GM15510 (cell line): ENCODE measurements around the gene LMTK2.

Source experiments
- POLR2A ChIP-seq: IDR thresholded peaks from 3 replicates; pipeline ENCODE4 v1.6.1; 2011; ENCODE audit warnings: borderline replicate concordance; ENCODE audit not compliant: insufficient read length; ENCODE audit errors: extremely low read depth

LMTK2 gene

GRCh38 chr7:98106647-98107312 is at the start of gene LMTK2:
Gene LMTK2 (plus strand): TSS chr7:98106862. CDS start chr7:98107178, 316 bp downstream.
- TF ChIP-seq POLR2A, result peak; percentile 94

- TF ChIP-seq POLR2A, result no peak
These were observed 49.5 kb upstream of the LMTK2 start for GRCh38 chr7:98057157-98057556.

- TF ChIP-seq POLR2A, result no peak
These were observed 48.5 kb upstream of the LMTK2 start for GRCh38 chr7:98058186-98058585.

GRCh38 chr7:98064233-98064632 is 42.4 kb upstream of the LMTK2 start:
- no peak for TF ChIP-seq POLR2A

- no peak for TF ChIP-seq POLR2A
These were observed 40.5 kb upstream of the LMTK2 start for GRCh38 chr7:98066208-98066607.

GRCh38 chr7:98066934-98067507 is 39.6 kb upstream of the LMTK2 start:
- no peak for TF ChIP-seq POLR2A

GRCh38 chr7:98073047-98073446 is 33.6 kb upstream of the LMTK2 start:
- TF ChIP-seq POLR2A, result no peak

- TF ChIP-seq POLR2A, result no peak
These were observed 30.9 kb upstream of the LMTK2 start for GRCh38 chr7:98075801-98076200.

GRCh38 chr7:98077762-98078161 is 28.9 kb upstream of the LMTK2 start:
- no peak for TF ChIP-seq POLR2A

- no peak for TF ChIP-seq POLR2A
These were observed 28.3 kb upstream of the LMTK2 start for GRCh38 chr7:98078197-98078870.

- no peak for TF ChIP-seq POLR2A
These were observed 26.6 kb upstream of the LMTK2 start for GRCh38 chr7:98079891-98080648.

- no peak for TF ChIP-seq POLR2A
These were observed 25.3 kb upstream of the LMTK2 start for GRCh38 chr7:98081319-98081718.

- no peak for TF ChIP-seq POLR2A
These were observed 22.0 kb upstream of the LMTK2 start for GRCh38 chr7:98084631-98085030.

GRCh38 chr7:98085674-98086073 is 21.0 kb upstream of the LMTK2 start:
- TF ChIP-seq POLR2A, result no peak

GRCh38 chr7:98086281-98086718 is 20.4 kb upstream of the LMTK2 start:
- no peak for TF ChIP-seq POLR2A
